Fibroblast of lung (primary cell): ENCODE measurements around the gene GPR42. TPM values are rescaled to one million over a fixed set of nuclear protein-coding genes. Genes with fewer than 3 reads are reported as not detected.

Source experiments
- DNase-seq, 2 donors: peaks; one replicate each; pipeline versions ENCODE4 v3.0.0 to v3.0.0-alpha.2; 2010; ENCODE audit warnings: low read depth in 2 of 2
- H2AFZ ChIP-seq: 2 replicates; pipeline ENCODE4 v1.5.1; 2012; ENCODE audit warnings: low read length, control low read depth, inconsistent platforms
- H3K27ac ChIP-seq: 2 replicates; pipeline ENCODE4 v1.5.1; 2011; ENCODE audit warnings: low read length, control low read depth; ENCODE audit not compliant: insufficient read depth
- H3K27me3 ChIP-seq: 2 replicates; pipeline ENCODE4 v1.5.1; 2011; ENCODE audit warnings: mild to moderate bottlenecking, low read length; ENCODE audit not compliant: control insufficient read depth, insufficient read depth
- H3K36me3 ChIP-seq: 2 replicates; pipeline ENCODE4 v1.5.1; 2011; ENCODE audit warnings: low read length; ENCODE audit not compliant: control insufficient read depth, insufficient read depth
- H3K4me1 ChIP-seq: 2 replicates; pipeline ENCODE4 v1.5.1; 2011; ENCODE audit warnings: low read length; ENCODE audit not compliant: control insufficient read depth, insufficient read depth; ENCODE audit errors: extremely low read depth
- H3K4me2 ChIP-seq: 2 replicates; pipeline ENCODE4 v1.5.1; 2011; ENCODE audit warnings: low read length, control low read depth; ENCODE audit not compliant: insufficient read depth; ENCODE audit errors: extremely low read depth
- H3K4me3 ChIP-seq, 4 experiments: fragments of 200-600 bp in 1 of 4; sonication (generic) in 1 of 4; replicated peaks in 1 of 4; 2 replicates each; pipeline ENCODE4 v1.5.1; 2011 to 2016; ENCODE audit warnings: low read length in 4 of 4, low read depth in 3 of 4, mild to moderate bottlenecking in 3 of 4, control low read depth in 2 of 4, inconsistent platforms in 1 of 4, mixed read lengths in 1 of 4; ENCODE audit not compliant: insufficient read depth in 1 of 4; ENCODE audit errors: control extremely low read depth in 1 of 4
- H3K79me2 ChIP-seq: 2 replicates; pipeline ENCODE4 v1.5.1; 2012; ENCODE audit warnings: mild to moderate bottlenecking, low read length, inconsistent platforms; ENCODE audit not compliant: control insufficient read depth, insufficient read depth
- H3K9ac ChIP-seq: 2 replicates; pipeline ENCODE4 v1.5.1; 2011; ENCODE audit warnings: mild to moderate bottlenecking, low read length, control low read depth; ENCODE audit not compliant: insufficient read depth
- H3K9me3 ChIP-seq: 2 replicates; pipeline ENCODE4 v1.5.1; 2012; ENCODE audit warnings: low read depth, low read length; ENCODE audit not compliant: control insufficient read depth, insufficient read depth
- H4K20me1 ChIP-seq: 2 replicates; pipeline ENCODE4 v1.5.1; 2011; ENCODE audit warnings: low read length; ENCODE audit not compliant: control insufficient read depth, insufficient read depth; ENCODE audit errors: extremely low read depth
- EZH2 ChIP-seq: IDR thresholded peaks from 2 replicates; pipeline ENCODE4 v1.5.1; 2012; ENCODE audit warnings: low read length, control low read depth, mild to moderate bottlenecking; ENCODE audit errors: missing control alignments
- polyA plus RNA-seq, 2 donors: library from polyadenylated mRNA; depleted of rRNA in 1 of 2; stranded (reverse) in 1 of 2; unstranded in 1 of 2; fragments of >200 nt; gene quantifications; 2 replicates each; pipeline ENCODE4 v1.2.1, GENCODE V29; 2011 to 2012; ENCODE audit warnings: missing spikeins in 1 of 2
- total RNA-seq: library from RNA; depleted of rRNA; stranded (reverse); fragments of >200 nt; gene quantifications from 2 replicates; pipeline ENCODE4 v1.2.1, GENCODE V29; 2014
- TF ChIP-seq, protein P1 (sequence below), 2 donors: IDR thresholded peaks in 1 of 2; conservative IDR thresholded peaks in 1 of 2; 1 replicate in 1 of 2; 2 replicates in 1 of 2; pipeline ENCODE4 v1.5.1; 2011 to 2012; ENCODE audit warnings: low read length in 2 of 2, control low read depth in 1 of 2, inconsistent platforms in 1 of 2, low read depth in 1 of 2, mild to moderate bottlenecking in 1 of 2

GPR42 gene
- total and polyA plus RNA-seq, 2 donors (not counting 1 experiment from before 2014, with no cell fraction given) = not detected

GRCh38 chr19:35352448-35353304 is 18.2 kb upstream of the GPR42 start:
- Histone ChIP-seq H3K4me2 (no peak overlapping the region), H3K4me3 (no peak overlapping the region), H3K36me3 (no peaks in the 10 kb centered on the region), H4K20me1 (no peaks in the 10 kb centered on the region), H3K9me3 (no peaks in the 10 kb centered on the region), H3K27ac (no peak overlapping the region), H3K9ac (no peak overlapping the region), H3K4me1 (no peaks in the 10 kb centered on the region), H3K79me2 (no peaks in the 10 kb centered on the region), H2AFZ (no peak overlapping the region), H3K27me3 (no peaks in the 10 kb centered on the region)
- DNase-seq = peak; percentile 46 to 76
- no peak for TF ChIP-seq EZH2
- TF ChIP-seq, protein P1, sequence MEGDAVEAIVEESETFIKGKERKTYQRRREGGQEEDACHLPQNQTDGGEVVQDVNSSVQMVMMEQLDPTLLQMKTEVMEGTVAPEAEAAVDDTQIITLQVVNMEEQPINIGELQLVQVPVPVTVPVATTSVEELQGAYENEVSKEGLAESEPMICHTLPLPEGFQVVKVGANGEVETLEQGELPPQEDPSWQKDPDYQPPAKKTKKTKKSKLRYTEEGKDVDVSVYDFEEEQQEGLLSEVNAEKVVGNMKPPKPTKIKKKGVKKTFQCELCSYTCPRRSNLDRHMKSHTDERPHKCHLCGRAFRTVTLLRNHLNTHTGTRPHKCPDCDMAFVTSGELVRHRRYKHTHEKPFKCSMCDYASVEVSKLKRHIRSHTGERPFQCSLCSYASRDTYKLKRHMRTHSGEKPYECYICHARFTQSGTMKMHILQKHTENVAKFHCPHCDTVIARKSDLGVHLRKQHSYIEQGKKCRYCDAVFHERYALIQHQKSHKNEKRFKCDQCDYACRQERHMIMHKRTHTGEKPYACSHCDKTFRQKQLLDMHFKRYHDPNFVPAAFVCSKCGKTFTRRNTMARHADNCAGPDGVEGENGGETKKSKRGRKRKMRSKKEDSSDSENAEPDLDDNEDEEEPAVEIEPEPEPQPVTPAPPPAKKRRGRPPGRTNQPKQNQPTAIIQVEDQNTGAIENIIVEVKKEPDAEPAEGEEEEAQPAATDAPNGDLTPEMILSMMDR (conservative IDR thresholded peaks at IDR 0.05 in 1 of 2, IDR thresholded peaks at IDR 0.05 in 1 of 2; ENCODE audit: low read depth in 1 of 2, low read length in 2 of 2) = peak; percentile 83 to 86

GRCh38 chr19:35353635-35354034 is 17.2 kb upstream of the GPR42 start:
- TF ChIP-seq, protein P1 (conservative IDR thresholded peaks at IDR 0.05 in 1 of 2, IDR thresholded peaks at IDR 0.05 in 1 of 2; ENCODE audit: low read depth in 1 of 2, low read length in 2 of 2) = peak in 1 of 2 donors; percentile 9
- TF ChIP-seq EZH2 = no peak

DNA sequence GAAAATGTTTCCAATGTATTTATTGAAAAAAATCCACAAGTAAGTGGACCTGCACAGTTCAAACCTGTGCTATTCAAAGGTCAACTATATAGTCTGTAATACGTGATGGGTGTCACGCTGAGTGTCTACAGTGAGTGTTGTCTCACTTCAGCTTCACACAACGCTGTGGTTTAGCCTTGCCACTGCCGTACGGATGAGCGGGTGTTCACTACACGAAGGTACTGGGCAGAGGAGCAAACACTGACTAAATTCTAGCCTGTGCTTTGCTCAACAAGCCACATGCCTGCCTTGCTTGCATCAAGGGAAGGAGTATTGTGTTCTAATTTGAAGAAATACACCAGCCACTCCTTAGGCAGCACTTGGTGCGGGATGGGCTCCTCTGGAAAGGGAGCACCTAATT is 16.0 kb upstream of the GPR42 start:
- Histone ChIP-seq H2AFZ (no peak overlapping the region), H3K36me3 (no peaks in the 10 kb centered on the region), H3K4me1 (no peaks in the 10 kb centered on the region), H3K9me3 (no peaks in the 10 kb centered on the region), H3K27me3 (no peaks in the 10 kb centered on the region), H3K4me3 (no peak overlapping the region), H3K79me2 (no peaks in the 10 kb centered on the region), H3K4me2 (no peak overlapping the region), H4K20me1 (no peaks in the 10 kb centered on the region), H3K27ac (no peak overlapping the region), H3K9ac (no peak overlapping the region)
- TF ChIP-seq, protein P1 (conservative IDR thresholded peaks at IDR 0.05 in 1 of 2, IDR thresholded peaks at IDR 0.05 in 1 of 2; ENCODE audit: low read depth in 1 of 2, low read length in 2 of 2) = no peak
- no peak for TF ChIP-seq EZH2
- DNase-seq = no peak

More at GRCh38 chr19:35353635-35354034, 17.2 kb upstream of the GPR42 start:
- Histone ChIP-seq H3K36me3 (no peaks in the 10 kb centered on the region), H3K4me1 (no peaks in the 10 kb centered on the region), H3K9me3 (no peaks in the 10 kb centered on the region), H2AFZ (no peak overlapping the region), H3K27me3 (no peaks in the 10 kb centered on the region), H3K4me3 (no peak overlapping the region), H3K9ac (no peak overlapping the region), H3K79me2 (no peaks in the 10 kb centered on the region), H3K4me2 (no peak overlapping the region), H4K20me1 (no peaks in the 10 kb centered on the region), H3K27ac (no peak overlapping the region)
- peak in 1 of 2 donors; percentile 77 for DNase-seq
